Karpas-422 (cell line): ENCODE data around the gene PSMB11. TPM values are rescaled to one million over a fixed set of nuclear protein-coding genes. Genes with fewer than 3 reads are reported as not detected.
"Not testable (repeated sequence)": the region's sequence is repeated elsewhere in the genome, so short reads cannot be mapped to it uniquely, and the experiment has no call there.

Source experiments
- DNase-seq: peaks from one replicate; pipeline ENCODE4 v3.0.0-alpha.2; 2015
- H2AFZ ChIP-seq: fragments of 200-600 bp; sonication (generic); 2 replicates; pipeline ENCODE4 v1.6.1; 2014; ENCODE audit warnings: antibody characterized with exemption, low read length, mixed read lengths
- H3K27ac ChIP-seq: fragments of 200-600 bp; sonication (generic); 2 replicates; pipeline ENCODE4 v1.5.1; 2014; ENCODE audit warnings: mild to moderate bottlenecking, low read length, moderate library complexity
- H3K27me3 ChIP-seq: fragments of 200-600 bp; sonication (generic); 2 replicates; pipeline ENCODE4 v1.6.1; 2014; ENCODE audit warnings: low read length, mixed read lengths
- H3K36me3 ChIP-seq: fragments of 200-600 bp; sonication (generic); 2 replicates; pipeline ENCODE4 v1.6.1; 2014; ENCODE audit warnings: low read length, mixed read lengths; ENCODE audit not compliant: insufficient read depth
- H3K4me1 ChIP-seq: fragments of 200-600 bp; sonication (generic); 2 replicates; pipeline ENCODE4 v1.6.1; 2014; ENCODE audit warnings: mild to moderate bottlenecking, low read length, mixed read lengths
- H3K4me2 ChIP-seq: fragments of 200-600 bp; sonication (generic); 2 replicates; pipeline ENCODE4 v1.6.1; 2014; ENCODE audit warnings: low read length, low read depth, mild to moderate bottlenecking; ENCODE audit not compliant: poor library complexity, severe bottlenecking
- H3K4me3 ChIP-seq: fragments of 200-600 bp; sonication (generic); 2 replicates; pipeline ENCODE4 v1.5.1; 2014; ENCODE audit warnings: mild to moderate bottlenecking, antibody characterized with exemption, low read length, mixed read lengths
- H3K79me2 ChIP-seq: fragments of 200-600 bp; sonication (generic); 2 replicates; pipeline ENCODE4 v1.6.1; 2014; ENCODE audit warnings: mild to moderate bottlenecking, low read length, mixed read lengths
- H3K9ac ChIP-seq: fragments of 200-600 bp; sonication (generic); 2 replicates; pipeline ENCODE4 v1.6.0; 2014; ENCODE audit warnings: low read length
- H3K9me2 ChIP-seq: fragments of 200-600 bp; sonication (generic), shearing (Covaris generic); replicated peaks from 2 replicates; pipeline ENCODE4 v1.6.0; 2014; ENCODE audit warnings: mild to moderate bottlenecking, low read length, moderate library complexity; ENCODE audit not compliant: insufficient read depth
- H3K9me3 ChIP-seq: fragments of 300-700, 200-600 bp; sonication (generic); 2 replicates; pipeline ENCODE4 v1.6.1; 2014; ENCODE audit warnings: low read length, mixed read lengths
- H4K20me1 ChIP-seq: fragments of 200-600 bp; sonication (generic); 2 replicates; pipeline ENCODE4 v1.6.1; 2014; ENCODE audit warnings: mild to moderate bottlenecking, antibody characterized with exemption, low read length, low read depth; ENCODE audit not compliant: insufficient read depth
- total RNA-seq: library from RNA; depleted of rRNA; stranded (reverse); fragments of >200 nt; shearing (Covaris generic); gene quantifications from 2 replicates; pipeline ENCODE4 v1.2.3, GENCODE V29; 2014; ENCODE audit warnings: low replicate concordance

Gene PSMB11
- total RNA-seq, 1 experiment from 2014 or later: not detected

- peak; percentile 95 for DNase-seq
- Histone ChIP-seq H3K9me2 (no peaks in the 10 kb centered on the region), H3K4me2 (peak within 1 kb of the TSS; percentile 89), H3K4me3 (peak within 1 kb of the TSS; percentile 69), H2AFZ (peak within 1 kb of the TSS; percentile 100), H3K36me3 (no peaks in the 10 kb centered on the region), H3K4me1 (peaks cover 44% of the 10 kb centered on the region), H4K20me1 (no peaks in the 10 kb centered on the region), H3K27ac (peak within 1 kb of the TSS; percentile 63), H3K9me3 (no peaks in the 10 kb centered on the region), H3K27me3 (no peaks in the 10 kb centered on the region), H3K79me2 (0 out of 2 replicates have a peak, but pooled peaks cover 6% of the 10 kb centered on the region), H3K9ac (peak within 1 kb of the TSS; percentile 67)
These were observed 31.9 kb upstream of the PSMB11 start, which contains the start of gene C14orf93 for GRCh38 chr14:23009939-23010726. C14orf93 (minus strand) TSS chr14:23010143; CDS start chr14:22999023, 11,120 bp downstream.

GRCh38 chr14:23013054-23013748, 28.8 kb upstream of the PSMB11 start:
- Histone ChIP-seq H3K9ac (no peak overlapping the region), H3K4me1 (peaks cover 22% of the 10 kb centered on the region), H3K9me3 (no peaks in the 10 kb centered on the region), H3K36me3 (no peaks in the 10 kb centered on the region), H3K27ac (no peak overlapping the region), H3K4me3 (no peak overlapping the region), H2AFZ (no peak overlapping the region), H3K79me2 (no peaks in the 10 kb centered on the region), H4K20me1 (no peaks in the 10 kb centered on the region), H3K4me2 (no peak overlapping the region), H3K27me3 (no peaks in the 10 kb centered on the region), H3K9me2 (no peaks in the 10 kb centered on the region)
- no peak for DNase-seq

- not testable (repeated sequence) for H3K9ac ChIP-seq, H3K4me2 ChIP-seq, H3K27me3 ChIP-seq, H2AFZ ChIP-seq, H3K4me3 ChIP-seq, H3K36me3 ChIP-seq, H3K79me2 ChIP-seq, H3K9me3 ChIP-seq, H4K20me1 ChIP-seq, H3K9me2 ChIP-seq, DNase-seq, H3K27ac ChIP-seq
- peaks cover 17% of the 10 kb centered on the region for H3K4me1 ChIP-seq
These were observed 28.3 kb upstream of the PSMB11 start for GRCh38 chr14:23013749-23014054.

- no peak for DNase-seq
- no peak overlapping the region for H3K27ac ChIP-seq
- no peaks in the 10 kb centered on the region for H3K27me3 ChIP-seq
- no peaks in the 10 kb centered on the region for H3K36me3 ChIP-seq
- H3K9me2 ChIP-seq: no peaks in the 10 kb centered on the region
- no peak overlapping the region for H2AFZ ChIP-seq
- no peak overlapping the region for H3K9ac ChIP-seq
- H3K4me2 ChIP-seq: no peak overlapping the region
- H4K20me1 ChIP-seq: no peaks in the 10 kb centered on the region
- no peaks in the 10 kb centered on the region for H3K4me1 ChIP-seq
- H3K79me2 ChIP-seq: no peaks in the 10 kb centered on the region
- H3K9me3 ChIP-seq: no peaks in the 10 kb centered on the region
- H3K4me3 ChIP-seq: no peak overlapping the region
These were observed 26.4 kb upstream of the PSMB11 start for GRCh38 chr14:23015618-23016017.

- DNase-seq: no peak
- Histone ChIP-seq H3K4me2 (no peak overlapping the region), H3K9me3 (no peaks in the 10 kb centered on the region), H3K4me1 (no peaks in the 10 kb centered on the region), H3K4me3 (no peak overlapping the region), H3K9me2 (no peaks in the 10 kb centered on the region), H3K27ac (no peak overlapping the region), H3K9ac (no peak overlapping the region), H3K27me3 (no peaks in the 10 kb centered on the region), H3K36me3 (no peaks in the 10 kb centered on the region), H4K20me1 (no peaks in the 10 kb centered on the region), H2AFZ (no peak overlapping the region), H3K79me2 (no peaks in the 10 kb centered on the region)
These were observed 24.9 kb upstream of the PSMB11 start for GRCh38 chr14:23017091-23017490.

GRCh38 chr14:23018107-23018506, 23.9 kb upstream of the PSMB11 start:
- Histone ChIP-seq H3K27ac (no peak overlapping the region), H3K36me3 (no peaks in the 10 kb centered on the region), H2AFZ (no peak overlapping the region), H3K4me3 (no peak overlapping the region), H3K9ac (no peak overlapping the region), H3K9me3 (no peaks in the 10 kb centered on the region), H3K9me2 (no peaks in the 10 kb centered on the region), H3K4me1 (no peaks in the 10 kb centered on the region), H4K20me1 (no peaks in the 10 kb centered on the region; the same call in 1 of the 2 replicates), H3K79me2 (no peaks in the 10 kb centered on the region), H3K27me3 (no peaks in the 10 kb centered on the region), H3K4me2 (no peak overlapping the region)
- no peak for DNase-seq

- no peaks in the 10 kb centered on the region for H3K79me2 ChIP-seq
- no peak for DNase-seq
- H3K4me3 ChIP-seq: no peak overlapping the region
- no peaks in the 10 kb centered on the region for H3K9me3 ChIP-seq
- no peak overlapping the region for H3K27ac ChIP-seq
- no peak overlapping the region for H3K9ac ChIP-seq
- H3K27me3 ChIP-seq: no peaks in the 10 kb centered on the region
- no peak overlapping the region for H2AFZ ChIP-seq
- H3K9me2 ChIP-seq: no peaks in the 10 kb centered on the region
- H4K20me1 ChIP-seq: no peaks in the 10 kb centered on the region; the same call in 1 of the 2 replicates
- H3K4me1 ChIP-seq: no peaks in the 10 kb centered on the region
- no peak overlapping the region for H3K4me2 ChIP-seq
- no peaks in the 10 kb centered on the region for H3K36me3 ChIP-seq
These were observed 21.6 kb upstream of the PSMB11 start for GRCh38 chr14:23020143-23021128.
